ENCODE measurements around the gene YJEFN3. TPM values are rescaled to one million over a fixed set of nuclear protein-coding genes. Genes with fewer than 3 reads are reported as not detected.
A peak's percentile ranks its signal among the peaks of the same experiment; 100 is the strongest.

The YJEFN3 gene
- total RNA-seq, 1 donor from 2014 or later: 4.0 TPM

DNA sequence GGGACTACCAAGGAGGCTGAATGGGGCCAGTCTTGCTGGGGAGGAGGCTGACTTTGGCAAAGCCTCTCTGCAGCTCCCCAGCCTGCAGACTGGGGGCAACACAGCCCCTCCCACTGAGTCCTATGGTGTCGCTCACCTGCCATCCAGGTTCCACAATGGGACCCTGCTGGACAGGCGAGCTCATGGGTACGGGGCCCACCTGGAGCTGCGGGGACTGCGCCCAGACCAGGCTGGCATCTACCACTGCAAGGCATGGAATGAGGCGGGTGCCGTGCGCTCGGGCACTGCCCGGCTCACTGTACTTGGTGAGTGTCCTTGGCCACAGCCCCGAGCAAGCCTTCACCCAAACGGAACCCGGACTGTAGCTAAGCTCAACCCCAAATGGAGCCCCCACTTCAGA is 14.4 kb downstream of the YJEFN3 start:
- no peaks in the 10 kb centered on the region for H3K9me3 Mint-ChIP-seq (ENCODE audit: low read depth)
- H3K27ac Mint-ChIP-seq (ENCODE audit: unreplicated experiment): no peak overlapping the region

DNA sequence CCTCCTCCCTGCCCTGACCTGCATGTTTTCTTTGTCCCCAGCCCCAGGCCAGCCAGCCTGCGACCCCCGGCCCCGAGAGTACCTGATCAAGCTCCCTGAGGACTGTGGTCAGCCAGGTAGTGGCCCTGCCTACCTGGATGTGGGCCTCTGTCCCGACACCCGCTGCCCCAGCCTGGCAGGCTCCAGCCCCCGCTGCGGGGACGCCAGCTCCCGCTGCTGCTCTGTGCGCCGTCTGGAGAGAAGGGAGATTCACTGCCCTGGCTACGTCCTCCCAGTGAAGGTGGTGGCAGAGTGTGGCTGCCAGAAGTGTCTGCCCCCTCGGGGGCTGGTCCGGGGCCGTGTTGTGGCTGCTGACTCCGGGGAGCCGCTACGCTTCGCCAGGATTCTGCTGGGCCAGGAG is 14.9 kb downstream of the YJEFN3 start:
- no peak for DNase-seq (ENCODE audit: low spot score)
- Mint-ChIP-seq H3K36me3 (ENCODE audit: low read depth) (no peaks in the 10 kb centered on the region), H3K4me3 (ENCODE audit: unreplicated experiment) (no peak overlapping the region), H3K27ac (ENCODE audit: unreplicated experiment) (no peak overlapping the region), H3K27me3 (ENCODE audit: low read depth) (peaks cover 3% of the 10 kb centered on the region), H3K9me3 (ENCODE audit: low read depth) (no peaks in the 10 kb centered on the region), H3K4me1 (ENCODE audit: low read depth) (peaks cover 4% of the 10 kb centered on the region)
- TF ChIP-seq, protein P1, sequence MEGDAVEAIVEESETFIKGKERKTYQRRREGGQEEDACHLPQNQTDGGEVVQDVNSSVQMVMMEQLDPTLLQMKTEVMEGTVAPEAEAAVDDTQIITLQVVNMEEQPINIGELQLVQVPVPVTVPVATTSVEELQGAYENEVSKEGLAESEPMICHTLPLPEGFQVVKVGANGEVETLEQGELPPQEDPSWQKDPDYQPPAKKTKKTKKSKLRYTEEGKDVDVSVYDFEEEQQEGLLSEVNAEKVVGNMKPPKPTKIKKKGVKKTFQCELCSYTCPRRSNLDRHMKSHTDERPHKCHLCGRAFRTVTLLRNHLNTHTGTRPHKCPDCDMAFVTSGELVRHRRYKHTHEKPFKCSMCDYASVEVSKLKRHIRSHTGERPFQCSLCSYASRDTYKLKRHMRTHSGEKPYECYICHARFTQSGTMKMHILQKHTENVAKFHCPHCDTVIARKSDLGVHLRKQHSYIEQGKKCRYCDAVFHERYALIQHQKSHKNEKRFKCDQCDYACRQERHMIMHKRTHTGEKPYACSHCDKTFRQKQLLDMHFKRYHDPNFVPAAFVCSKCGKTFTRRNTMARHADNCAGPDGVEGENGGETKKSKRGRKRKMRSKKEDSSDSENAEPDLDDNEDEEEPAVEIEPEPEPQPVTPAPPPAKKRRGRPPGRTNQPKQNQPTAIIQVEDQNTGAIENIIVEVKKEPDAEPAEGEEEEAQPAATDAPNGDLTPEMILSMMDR (IDR thresholded peaks at IDR 0.05): no peak

More for the DNA sequence above, 14.4 kb downstream of the YJEFN3 start:
- no peak for DNase-seq (ENCODE audit: low spot score)
- TF ChIP-seq, protein P1 (IDR thresholded peaks at IDR 0.05): no peak
- Mint-ChIP-seq H3K27me3 (ENCODE audit: low read depth) (peaks cover 3% of the 10 kb centered on the region), H3K4me3 (ENCODE audit: unreplicated experiment) (no peak overlapping the region), H3K36me3 (ENCODE audit: low read depth) (no peaks in the 10 kb centered on the region), H3K4me1 (ENCODE audit: low read depth) (peaks cover 6% of the 10 kb centered on the region)

DNA sequence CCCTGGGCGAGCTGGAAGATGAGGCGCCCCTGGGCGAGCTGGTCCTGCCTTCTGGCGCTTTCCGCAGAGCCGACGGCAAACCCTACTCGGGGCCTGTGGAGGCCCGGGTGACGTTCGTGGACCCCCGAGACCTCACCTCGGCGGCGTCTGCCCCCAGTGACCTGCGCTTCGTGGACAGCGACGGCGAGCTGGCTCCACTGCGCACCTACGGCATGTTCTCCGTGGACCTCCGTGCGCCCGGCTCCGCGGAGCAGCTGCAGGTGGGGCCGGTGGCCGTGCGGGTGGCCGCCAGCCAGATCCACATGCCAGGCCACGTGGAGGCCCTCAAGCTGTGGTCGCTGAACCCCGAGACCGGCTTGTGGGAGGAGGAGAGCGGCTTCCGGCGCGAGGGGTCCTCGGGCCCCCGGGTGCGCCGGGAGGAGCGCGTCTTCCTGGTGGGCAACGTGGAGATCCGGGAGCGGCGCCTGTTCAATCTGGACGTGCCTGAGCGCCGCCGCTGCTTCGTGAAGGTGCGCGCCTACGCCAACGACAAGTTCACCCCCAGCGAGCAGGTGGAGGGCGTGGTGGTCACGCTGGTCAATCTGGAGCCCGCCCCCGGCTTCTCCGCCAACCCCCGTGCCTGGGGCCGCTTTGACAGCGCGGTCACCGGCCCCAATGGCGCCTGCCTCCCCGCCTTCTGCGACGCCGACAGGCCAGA is 15.7 kb downstream of the YJEFN3 start:
- TF ChIP-seq, protein P1 (IDR thresholded peaks at IDR 0.05): no peak
- DNase-seq (ENCODE audit: low spot score): peak; percentile 94
- H3K4me1 Mint-ChIP-seq (ENCODE audit: low read depth): peaks cover 8% of the 10 kb centered on the region
- no peaks in the 10 kb centered on the region for H3K36me3 Mint-ChIP-seq (ENCODE audit: low read depth)
- no peaks in the 10 kb centered on the region for H3K9me3 Mint-ChIP-seq (ENCODE audit: low read depth)
- H3K27ac Mint-ChIP-seq (ENCODE audit: unreplicated experiment): no peak overlapping the region
- H3K27me3 Mint-ChIP-seq (ENCODE audit: low read depth): peaks cover 2% of the 10 kb centered on the region
- H3K4me3 Mint-ChIP-seq (ENCODE audit: unreplicated experiment): no peak overlapping the region

DNA sequence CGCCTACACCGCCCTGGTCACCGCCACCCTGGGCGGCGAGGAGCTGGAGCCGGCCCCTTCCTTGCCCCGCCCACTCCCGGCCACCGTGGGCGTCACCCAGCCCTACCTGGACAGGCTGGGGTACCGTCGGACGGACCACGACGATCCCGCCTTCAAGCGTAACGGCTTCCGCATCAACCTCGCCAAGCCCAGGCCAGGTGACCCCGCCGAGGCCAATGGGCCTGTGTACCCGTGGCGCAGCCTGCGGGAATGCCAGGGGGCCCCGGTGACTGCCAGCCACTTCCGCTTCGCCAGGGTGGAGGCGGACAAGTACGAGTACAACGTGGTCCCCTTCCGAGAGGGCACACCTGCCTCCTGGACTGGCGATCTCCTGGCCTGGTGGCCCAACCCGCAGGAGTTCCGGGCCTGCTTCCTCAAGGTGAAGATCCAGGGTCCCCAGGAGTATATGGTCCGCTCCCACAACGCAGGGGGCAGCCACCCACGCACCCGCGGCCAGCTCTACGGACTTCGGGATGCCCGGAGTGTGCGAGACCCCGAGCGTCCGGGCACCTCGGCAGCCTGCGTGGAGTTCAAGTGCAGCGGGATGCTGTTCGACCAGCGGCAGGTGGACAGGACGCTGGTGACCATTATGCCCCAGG is 16.4 kb downstream of the YJEFN3 start:
- Mint-ChIP-seq H3K27ac (ENCODE audit: unreplicated experiment) (no peak overlapping the region), H3K36me3 (ENCODE audit: low read depth) (no peaks in the 10 kb centered on the region), H3K4me1 (ENCODE audit: low read depth) (peaks cover 13% of the 10 kb centered on the region), H3K27me3 (ENCODE audit: low read depth) (peaks cover 2% of the 10 kb centered on the region), H3K4me3 (ENCODE audit: unreplicated experiment) (no peak overlapping the region), H3K9me3 (ENCODE audit: low read depth) (no peaks in the 10 kb centered on the region)
- peak; percentile 92 for DNase-seq (ENCODE audit: low spot score)
- TF ChIP-seq, protein P1 (IDR thresholded peaks at IDR 0.05): no peak

DNA sequence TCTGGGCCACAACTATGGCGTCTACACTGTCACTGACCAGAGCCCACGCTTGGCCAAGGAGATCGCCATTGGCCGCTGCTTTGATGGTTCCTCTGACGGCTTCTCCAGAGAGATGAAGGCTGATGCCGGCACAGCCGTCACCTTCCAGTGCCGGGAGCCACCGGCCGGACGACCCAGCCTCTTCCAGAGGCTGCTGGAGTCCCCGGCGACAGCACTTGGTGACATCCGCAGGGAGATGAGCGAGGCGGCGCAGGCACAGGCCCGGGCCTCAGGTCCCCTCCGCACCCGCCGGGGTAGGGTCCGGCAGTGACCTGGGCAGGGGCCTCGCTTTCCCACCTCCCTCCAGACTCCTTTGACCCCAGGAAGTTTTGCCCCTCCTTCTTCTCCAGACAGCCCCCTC is 17.0 kb downstream of the YJEFN3 start:
- Mint-ChIP-seq H3K36me3 (ENCODE audit: low read depth) (no peaks in the 10 kb centered on the region), H3K27ac (ENCODE audit: unreplicated experiment) (no peak overlapping the region), H3K4me1 (ENCODE audit: low read depth) (peaks cover 19% of the 10 kb centered on the region), H3K9me3 (ENCODE audit: low read depth) (no peaks in the 10 kb centered on the region), H3K4me3 (ENCODE audit: unreplicated experiment) (no peak overlapping the region), H3K27me3 (ENCODE audit: low read depth) (peaks cover 2% of the 10 kb centered on the region)
- TF ChIP-seq, protein P1 (IDR thresholded peaks at IDR 0.05): no peak
- peak; percentile 73 for DNase-seq (ENCODE audit: low spot score)
